ENCODE results near the gene ACP2. TPM values are rescaled to one million over a fixed set of nuclear protein-coding genes. Genes with fewer than 3 reads are reported as not detected.

The ACP2 gene, protein sequence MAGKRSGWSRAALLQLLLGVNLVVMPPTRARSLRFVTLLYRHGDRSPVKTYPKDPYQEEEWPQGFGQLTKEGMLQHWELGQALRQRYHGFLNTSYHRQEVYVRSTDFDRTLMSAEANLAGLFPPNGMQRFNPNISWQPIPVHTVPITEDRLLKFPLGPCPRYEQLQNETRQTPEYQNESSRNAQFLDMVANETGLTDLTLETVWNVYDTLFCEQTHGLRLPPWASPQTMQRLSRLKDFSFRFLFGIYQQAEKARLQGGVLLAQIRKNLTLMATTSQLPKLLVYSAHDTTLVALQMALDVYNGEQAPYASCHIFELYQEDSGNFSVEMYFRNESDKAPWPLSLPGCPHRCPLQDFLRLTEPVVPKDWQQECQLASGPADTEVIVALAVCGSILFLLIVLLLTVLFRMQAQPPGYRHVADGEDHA
- total RNA-seq: 41.0 and 41.7 TPM in 2 replicates
- long read RNA-seq, transcript ACP2-201 (11 exons, 2,203 nt): major isoform, 39 of 52 reads
- long read RNA-seq, partial matches to known transcripts: 6 of 52 reads
- long read RNA-seq, other reads (novel, unspliced or antisense): 7 of 52 reads

DNA sequence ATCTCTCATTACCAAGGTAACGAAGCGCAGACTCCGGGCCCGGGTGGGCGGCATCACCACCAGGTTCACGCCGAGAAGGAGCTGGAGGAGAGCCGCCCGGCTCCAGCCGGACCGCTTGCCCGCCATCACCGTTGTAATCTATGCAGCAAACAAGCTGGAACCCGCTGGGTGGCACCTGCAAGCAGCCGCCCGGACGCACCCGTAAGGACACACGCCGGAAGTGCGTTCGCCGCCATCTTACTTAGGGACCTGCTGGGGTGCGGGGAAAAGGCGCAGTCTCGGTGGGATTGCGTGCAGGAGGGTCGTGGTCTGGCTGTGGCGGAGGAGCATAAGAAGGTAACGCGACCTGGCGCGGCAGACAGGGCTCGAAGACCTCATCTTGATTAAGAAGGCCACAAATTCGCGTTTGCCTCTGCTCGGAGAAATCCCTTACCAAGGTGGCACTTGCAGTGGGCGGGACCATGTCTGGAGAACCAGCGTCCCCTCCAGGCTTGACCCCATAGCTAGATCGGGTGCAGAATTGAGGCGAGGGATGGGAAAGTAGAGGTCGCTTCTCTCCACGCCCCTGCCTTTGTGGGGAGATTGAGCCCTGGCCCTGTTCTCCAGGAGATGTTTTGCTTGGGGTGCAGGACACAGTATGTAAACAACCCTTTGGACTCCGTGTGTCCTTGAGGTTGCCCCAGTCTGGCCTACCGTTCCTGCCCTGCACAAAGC is at the start of gene ACP2:
TSS of gene ACP2 (minus strand) at position 151 of the 714 bp plus-strand sequence. CDS start at position 126, 25 bp downstream.
- TF ChIP-seq, protein P1, sequence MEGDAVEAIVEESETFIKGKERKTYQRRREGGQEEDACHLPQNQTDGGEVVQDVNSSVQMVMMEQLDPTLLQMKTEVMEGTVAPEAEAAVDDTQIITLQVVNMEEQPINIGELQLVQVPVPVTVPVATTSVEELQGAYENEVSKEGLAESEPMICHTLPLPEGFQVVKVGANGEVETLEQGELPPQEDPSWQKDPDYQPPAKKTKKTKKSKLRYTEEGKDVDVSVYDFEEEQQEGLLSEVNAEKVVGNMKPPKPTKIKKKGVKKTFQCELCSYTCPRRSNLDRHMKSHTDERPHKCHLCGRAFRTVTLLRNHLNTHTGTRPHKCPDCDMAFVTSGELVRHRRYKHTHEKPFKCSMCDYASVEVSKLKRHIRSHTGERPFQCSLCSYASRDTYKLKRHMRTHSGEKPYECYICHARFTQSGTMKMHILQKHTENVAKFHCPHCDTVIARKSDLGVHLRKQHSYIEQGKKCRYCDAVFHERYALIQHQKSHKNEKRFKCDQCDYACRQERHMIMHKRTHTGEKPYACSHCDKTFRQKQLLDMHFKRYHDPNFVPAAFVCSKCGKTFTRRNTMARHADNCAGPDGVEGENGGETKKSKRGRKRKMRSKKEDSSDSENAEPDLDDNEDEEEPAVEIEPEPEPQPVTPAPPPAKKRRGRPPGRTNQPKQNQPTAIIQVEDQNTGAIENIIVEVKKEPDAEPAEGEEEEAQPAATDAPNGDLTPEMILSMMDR (conservative IDR thresholded peaks at IDR 0.05): peak; percentile 34
- DNase-seq (ENCODE audit: low read depth, low spot score): peak; percentile 84
- Mint-ChIP-seq H3K27me3 (ENCODE audit: low read depth) (no peaks in the 10 kb centered on the region), H3K36me3 (ENCODE audit: low read depth) (no peaks in the 10 kb centered on the region), H3K9me3 (no peaks in the 10 kb centered on the region), H3K4me3 (peak within 1 kb of the TSS; percentile 100), H3K4me1 (peaks cover 20% of the 10 kb centered on the region), H3K27ac (ENCODE audit: unreplicated experiment) (peak within 1 kb of the TSS; percentile 100)

DNA sequence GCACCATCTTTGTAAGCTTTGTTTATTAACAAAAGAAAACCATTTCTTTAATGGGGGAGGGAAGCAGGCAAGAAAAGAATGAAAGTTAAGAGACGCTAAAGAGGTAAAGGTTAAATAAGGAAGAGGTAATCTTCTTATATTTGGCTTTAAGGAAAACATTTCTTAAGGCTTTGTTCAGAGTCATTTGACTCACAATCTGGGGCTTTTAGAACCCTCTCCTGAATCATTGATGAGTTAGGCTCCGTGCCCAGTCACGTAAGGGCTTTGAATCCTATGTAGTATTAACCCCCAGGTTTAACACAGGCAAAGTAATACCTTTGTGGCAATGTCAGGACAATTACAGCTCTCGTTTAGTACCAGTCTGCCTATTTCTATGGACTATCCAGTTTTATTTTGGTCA is 47.4 kb upstream of the ACP2 start:
- TF ChIP-seq, protein P1 (conservative IDR thresholded peaks at IDR 0.05): no peak
- Mint-ChIP-seq H3K36me3 (ENCODE audit: low read depth) (peaks cover 38% of the 10 kb centered on the region), H3K4me1 (no peaks in the 10 kb centered on the region), H3K27me3 (ENCODE audit: low read depth) (no peaks in the 10 kb centered on the region), H3K27ac (ENCODE audit: unreplicated experiment) (peak overlapping the region; percentile 52), H3K4me3 (no peak overlapping the region), H3K9me3 (peaks cover 8% of the 10 kb centered on the region)
- DNase-seq (ENCODE audit: low read depth, low spot score): no peak

DNA sequence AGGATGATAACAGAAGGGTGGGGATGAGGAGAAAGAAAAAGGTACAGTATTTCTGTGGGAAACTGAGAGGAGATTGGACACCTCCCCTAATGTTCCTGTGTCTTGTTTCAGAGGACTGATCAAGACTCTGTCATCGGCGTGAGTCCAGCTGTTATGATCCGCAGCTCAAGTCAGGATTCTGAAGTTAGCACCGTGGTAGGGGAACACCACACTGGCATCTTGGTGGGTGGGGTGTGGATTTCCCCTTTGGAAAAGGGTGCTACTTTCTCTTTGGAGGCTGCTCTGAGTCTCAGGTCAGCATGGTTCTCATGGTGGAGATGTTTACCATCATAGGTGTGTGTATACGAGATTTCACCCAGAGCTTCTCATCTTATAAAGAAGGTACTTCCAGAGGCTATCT is 46.8 kb upstream of the ACP2 start:
- no peak for DNase-seq (ENCODE audit: low read depth, low spot score)
- TF ChIP-seq, protein P1 (conservative IDR thresholded peaks at IDR 0.05): no peak
- Mint-ChIP-seq H3K4me3 (no peak overlapping the region), H3K27ac (ENCODE audit: unreplicated experiment) (no peak overlapping the region), H3K4me1 (no peaks in the 10 kb centered on the region), H3K9me3 (peaks cover 8% of the 10 kb centered on the region), H3K36me3 (ENCODE audit: low read depth) (peaks cover 36% of the 10 kb centered on the region), H3K27me3 (ENCODE audit: low read depth) (no peaks in the 10 kb centered on the region)

GRCh38 chr11:47289856-47290255 is 41.2 kb upstream of the ACP2 start:
- TF ChIP-seq, protein P1 (conservative IDR thresholded peaks at IDR 0.05): no peak
- peaks cover 8% of the 10 kb centered on the region for H3K36me3 Mint-ChIP-seq (ENCODE audit: low read depth)
- no peaks in the 10 kb centered on the region for H3K27me3 Mint-ChIP-seq (ENCODE audit: low read depth)
- no peaks in the 10 kb centered on the region for H3K9me3 Mint-ChIP-seq
- H3K27ac Mint-ChIP-seq (ENCODE audit: unreplicated experiment): no peak overlapping the region
- H3K4me3 Mint-ChIP-seq: no peak overlapping the region
- no peak for DNase-seq (ENCODE audit: low read depth, low spot score)
- H3K4me1 Mint-ChIP-seq: no peaks in the 10 kb centered on the region

DNA sequence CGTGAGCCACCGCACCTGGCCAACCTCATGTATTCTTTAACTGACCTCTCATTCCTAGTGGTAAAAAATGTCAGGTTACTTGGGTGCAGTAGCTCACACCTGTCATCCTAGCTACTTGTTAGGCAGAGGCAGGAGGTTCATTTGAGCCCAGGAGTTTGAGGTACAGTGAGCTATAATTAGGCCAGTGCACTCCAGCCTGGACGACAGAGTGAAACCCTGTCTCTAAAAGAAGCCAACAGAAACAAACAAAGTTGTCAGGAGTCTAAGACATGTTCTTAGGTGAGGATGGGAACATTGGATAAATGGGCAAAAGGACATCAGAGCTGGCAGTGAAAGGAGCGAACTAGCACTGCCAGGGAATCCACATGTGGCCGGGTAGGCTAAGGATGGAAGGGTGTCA is 39.5 kb upstream of the ACP2 start:
- Mint-ChIP-seq H3K27ac (ENCODE audit: unreplicated experiment) (no peak overlapping the region), H3K27me3 (ENCODE audit: low read depth) (no peaks in the 10 kb centered on the region), H3K9me3 (no peaks in the 10 kb centered on the region), H3K36me3 (ENCODE audit: low read depth) (peaks cover 16% of the 10 kb centered on the region), H3K4me3 (no peak overlapping the region), H3K4me1 (no peaks in the 10 kb centered on the region)
- TF ChIP-seq, protein P1 (conservative IDR thresholded peaks at IDR 0.05): no peak
- DNase-seq (ENCODE audit: low read depth, low spot score): no peak

Data from neural crest cell (in vitro differentiated cells).